ENCODE measurements around the gene SFMBT2.

Gene SFMBT2

DNA sequence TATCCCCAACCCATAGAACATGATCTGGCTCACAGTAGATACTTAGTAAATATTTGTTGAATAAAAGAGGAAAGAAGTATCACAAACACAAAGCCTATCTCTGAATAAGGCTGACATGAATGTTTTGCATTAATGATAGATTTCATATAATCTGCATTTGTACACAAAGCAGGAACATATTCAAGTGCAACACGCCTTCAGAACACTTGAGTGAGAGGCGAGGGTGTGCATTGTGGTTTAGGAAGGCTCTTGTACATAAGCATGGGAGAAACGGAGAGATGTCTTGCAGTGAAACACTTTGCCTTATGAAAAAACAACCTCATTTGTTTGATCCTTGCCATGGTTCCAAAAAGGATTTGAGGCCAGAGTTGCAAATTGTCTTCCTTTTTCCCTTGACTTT is 14.1 kb upstream of the SFMBT2 start:
- no peak for DNase-seq

DNA sequence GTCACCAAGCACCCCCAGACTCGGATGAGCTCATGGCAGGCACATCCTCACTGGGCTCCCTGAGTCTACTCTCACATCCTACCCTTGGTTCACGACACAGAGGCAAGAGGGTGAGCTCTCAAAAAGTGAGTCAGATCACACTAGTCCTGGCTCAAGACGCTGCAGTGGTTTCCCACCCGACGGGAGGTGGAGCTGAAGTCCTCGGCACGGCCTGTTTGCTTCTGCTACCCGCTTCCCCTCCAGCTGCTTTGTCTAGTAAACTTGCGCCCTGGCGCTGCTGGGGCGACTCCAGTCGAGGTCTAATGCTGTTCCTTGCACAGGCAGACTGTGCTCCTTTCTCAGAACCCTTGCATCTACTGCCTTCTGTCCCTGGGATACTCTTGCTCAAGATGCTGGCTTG is 13.5 kb upstream of the SFMBT2 start:
- DNase-seq = no peak

DNA sequence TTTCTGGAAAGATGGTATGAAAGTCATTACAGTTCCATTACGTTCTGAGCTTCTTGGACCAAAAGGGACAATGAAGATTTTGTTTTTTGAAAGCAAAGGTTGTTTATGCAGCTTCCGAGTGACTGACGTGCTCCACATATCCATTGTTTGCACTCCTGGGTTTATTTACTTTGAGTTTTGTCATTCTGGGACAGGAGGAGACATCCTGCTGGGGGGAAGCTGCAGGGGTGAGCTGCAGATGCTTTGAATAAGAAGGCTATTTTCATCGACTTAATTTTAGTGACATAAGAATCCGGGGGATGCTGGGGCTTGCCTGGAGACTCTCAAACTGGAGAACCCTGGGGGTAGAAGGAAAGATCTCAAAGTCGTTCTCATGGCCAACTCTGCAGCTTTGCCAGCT is 12.7 kb upstream of the SFMBT2 start:
- DNase-seq = no peak

DNA sequence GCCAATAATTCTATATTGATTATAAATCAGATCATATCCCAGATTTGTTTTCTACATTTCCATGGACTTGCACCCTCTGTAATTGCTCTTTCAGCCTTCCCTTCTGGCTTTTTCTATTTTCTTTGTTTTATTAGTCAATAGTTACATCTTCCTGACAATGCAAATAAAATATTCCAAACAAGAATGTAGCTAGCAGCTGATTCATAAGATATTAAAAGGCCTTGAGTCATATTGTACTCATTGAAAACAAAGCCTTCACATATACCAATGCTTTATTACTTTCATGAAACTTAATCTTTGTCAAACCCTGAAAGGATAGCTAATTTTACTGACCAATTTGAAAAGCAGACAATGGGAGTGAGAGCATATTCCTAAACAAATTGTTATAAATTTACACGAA is 10.7 kb upstream of the SFMBT2 start:
- no peak for DNase-seq

DNA sequence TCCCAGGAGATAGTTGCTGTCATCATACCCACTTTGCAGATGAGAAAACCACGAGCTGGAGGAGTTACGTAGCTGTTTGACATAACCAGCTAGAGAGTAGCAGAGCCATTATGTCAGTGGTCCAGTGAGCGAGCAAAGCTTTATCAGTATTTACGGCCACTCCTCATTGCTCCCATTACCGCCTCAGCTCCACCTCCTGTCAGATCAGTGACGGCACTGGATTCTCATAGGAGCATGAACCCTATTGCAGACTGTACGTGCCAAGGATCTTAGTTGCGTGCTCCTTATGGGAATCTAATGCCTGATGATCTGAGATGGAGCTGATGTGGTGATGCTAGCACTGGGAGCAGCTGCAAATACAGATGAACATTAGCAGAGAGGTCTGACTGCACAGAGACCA is 9.2 kb upstream of the SFMBT2 start:
- no peak for DNase-seq

DNA sequence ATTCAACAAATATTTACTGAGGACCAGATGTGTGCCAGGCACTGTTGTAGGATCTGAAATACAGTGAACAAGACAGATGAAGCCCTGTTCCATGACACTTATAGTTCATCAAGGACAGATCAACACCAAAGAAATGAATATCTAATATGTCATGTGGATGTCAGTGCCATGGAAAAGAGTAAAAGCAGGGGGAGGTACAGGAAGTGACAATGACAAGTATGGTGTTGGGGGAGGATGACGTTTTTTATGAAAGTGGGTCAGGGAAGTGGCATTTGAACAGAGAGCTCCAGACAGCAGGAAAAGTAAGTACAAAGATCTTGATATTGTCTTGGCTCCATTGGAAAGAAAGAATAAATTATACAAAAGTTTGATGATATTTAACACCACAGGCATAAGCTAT is 7.0 kb upstream of the SFMBT2 start:
- DNase-seq = no peak

DNA sequence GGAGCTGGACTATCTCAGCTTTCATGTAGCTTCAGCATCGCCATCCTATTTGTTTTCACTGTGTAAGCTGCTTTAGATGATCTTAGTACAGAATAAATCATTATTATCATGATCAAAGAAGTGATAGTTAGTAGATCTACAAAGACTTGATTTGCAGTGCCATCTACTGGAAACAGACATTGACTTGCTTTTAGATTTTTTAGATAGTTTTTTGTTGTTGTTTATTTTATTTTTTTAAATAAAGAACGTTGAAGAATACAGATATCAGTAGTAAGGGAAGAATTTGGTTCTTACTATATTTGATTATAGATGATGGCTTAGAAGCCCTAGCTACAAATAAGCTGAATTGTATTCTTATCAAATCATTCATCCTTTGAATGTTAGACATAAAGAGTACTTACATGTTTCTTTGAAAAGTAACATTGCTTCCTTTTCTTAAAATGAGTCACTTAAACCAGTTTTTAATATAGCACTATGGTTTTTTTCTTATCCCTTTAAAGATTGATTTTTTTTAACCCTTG is 6.3 kb upstream of the SFMBT2 start:
- no peak for DNase-seq

DNA sequence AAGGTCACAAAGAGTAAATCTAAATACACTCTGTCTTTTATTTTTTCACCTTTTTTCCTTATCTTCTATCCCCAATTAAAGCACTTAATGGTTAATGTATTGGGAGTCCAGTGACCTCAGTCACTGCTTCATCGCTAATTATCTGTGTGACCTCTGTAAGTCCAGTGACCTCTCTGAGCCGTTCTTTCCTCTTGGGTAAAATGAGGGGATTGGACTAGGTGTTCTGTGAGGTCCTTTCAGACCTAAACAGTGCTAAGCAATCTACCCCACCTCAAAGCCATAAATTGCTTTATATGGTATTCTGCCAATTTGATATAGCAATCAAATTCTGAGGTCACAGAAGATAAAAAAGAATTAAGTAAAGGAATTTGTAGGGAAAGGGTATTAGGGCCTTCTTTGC is 3.9 kb upstream of the SFMBT2 start:
- no peak for DNase-seq

DNA sequence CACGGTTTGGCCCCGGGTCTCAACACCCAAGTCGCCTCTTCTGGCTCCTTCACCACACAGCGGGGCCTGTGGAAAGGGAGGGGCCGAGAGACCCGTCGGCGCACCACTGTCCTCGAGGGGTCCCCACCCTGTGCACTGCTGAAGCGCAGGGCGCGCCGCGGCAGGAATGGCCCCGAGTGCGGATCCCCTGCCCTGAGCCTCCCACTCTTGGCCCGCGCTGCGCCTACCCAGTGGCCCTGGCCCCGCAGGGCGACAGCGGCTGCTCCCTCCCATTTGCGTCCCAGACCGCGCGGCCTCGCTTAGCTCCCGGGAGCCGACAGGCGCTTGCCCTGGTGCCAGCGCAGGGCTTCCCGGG is 2.1 kb upstream of the SFMBT2 start:
- no peak for DNase-seq

DNA sequence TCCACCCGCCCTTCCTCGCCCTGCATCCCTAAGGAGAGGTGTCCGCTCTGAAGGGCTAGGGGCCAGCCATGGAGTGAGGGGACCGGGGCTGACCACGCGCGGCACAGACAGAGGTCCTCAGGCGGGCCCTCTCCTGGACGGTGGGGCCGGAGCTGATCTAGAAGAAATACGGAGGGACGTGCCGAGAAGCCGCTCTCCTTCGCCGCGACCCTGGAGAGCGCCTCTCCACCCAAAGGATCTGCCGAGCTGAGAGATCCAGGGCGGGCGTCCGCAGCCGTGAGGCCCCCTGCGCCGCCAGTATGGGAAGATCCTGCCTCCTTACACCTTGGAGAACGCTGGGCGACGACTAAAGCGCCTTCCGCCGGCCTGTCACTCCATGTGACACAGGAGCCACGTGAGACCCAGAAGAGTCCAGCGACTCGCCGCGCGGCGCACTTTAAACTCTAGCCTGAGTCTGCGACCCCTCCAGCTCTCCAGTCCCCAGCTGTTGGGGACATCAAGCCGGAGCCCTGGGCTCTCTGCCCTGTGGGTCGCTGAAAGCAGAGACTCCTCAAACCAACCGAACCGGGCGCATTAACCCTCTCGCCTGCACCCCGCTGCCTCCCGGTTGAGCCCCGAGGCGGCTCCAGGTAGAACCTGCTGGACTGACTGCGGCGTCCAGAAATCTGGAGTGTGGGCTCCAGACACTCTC is 1.5 kb upstream of the SFMBT2 start:
- DNase-seq = no peak

DNA sequence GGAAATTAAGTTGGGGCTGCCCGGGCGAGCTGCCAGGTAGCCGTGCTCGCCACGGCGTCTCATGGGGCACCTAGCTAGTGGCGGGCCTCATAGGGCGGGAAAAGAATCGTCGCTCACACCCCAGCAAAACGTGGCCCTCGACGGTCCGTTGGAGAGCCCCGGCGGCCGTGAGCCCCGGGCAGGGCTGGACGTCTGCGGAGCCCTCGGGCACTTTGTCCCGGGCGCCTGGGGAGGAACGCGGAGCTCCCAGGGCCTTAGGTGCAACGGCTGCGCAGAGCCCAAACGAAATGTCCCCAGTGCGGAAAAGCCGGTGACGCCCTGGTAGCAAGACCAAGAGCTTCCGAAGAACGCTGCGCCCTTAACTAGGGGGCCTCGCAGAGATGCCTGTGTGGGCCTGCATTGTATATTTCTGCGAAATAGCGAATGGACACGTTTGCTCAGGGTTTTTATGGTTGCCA is 866 bp upstream of the SFMBT2 start:
- peak; percentile 14 for DNase-seq

DNA sequence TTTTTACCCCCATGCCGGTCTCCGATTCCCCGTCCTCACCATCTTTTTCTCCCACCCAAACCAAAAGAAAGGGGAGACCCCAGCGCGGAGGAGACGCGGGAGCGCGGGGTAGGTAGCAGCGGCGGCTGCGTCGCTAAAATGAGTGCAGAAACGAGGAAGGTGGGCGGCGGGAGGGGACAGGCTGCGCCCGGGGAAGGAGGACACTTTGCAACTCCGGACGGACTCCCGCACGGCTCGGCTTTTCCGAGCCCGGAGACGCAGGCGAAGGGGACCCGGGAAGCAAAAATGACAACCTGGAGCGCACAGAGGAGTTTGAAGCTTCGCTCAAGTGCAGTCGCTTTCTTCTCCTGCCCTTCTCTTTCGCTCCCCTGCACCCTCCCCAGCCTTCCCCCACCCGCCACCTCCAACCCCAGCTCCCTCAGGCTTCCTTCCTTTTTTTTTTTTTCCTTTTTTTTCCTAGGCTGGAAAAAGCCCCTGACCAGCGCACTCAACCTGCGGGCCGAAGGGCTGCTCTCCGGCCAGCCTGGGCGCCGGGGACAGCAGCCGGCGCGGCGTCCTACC is 453 bp downstream of the SFMBT2 start:
- DNase-seq = peak; percentile 6

DNA sequence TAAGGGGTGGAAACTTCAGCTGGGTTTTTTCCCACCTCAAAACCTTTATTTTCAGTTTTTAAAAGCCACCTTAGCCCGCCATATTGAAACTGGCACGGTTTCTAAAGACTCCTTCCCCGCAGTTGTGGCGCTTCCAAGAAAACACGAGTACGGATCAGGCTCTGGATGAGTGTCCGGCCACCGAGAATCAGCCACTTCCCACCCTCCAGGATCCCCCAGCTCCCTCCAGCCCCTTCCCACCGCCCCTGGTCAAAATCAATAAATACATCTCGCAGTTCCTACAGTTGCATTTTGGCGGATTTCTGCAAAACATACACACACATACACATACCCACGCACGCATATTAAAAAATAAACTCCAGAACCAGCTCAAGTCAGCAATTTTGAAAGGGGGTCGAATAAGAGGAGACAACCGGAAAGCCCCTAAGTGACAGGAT is 1.1 kb downstream of the SFMBT2 start:
- no peak for DNase-seq

DNA sequence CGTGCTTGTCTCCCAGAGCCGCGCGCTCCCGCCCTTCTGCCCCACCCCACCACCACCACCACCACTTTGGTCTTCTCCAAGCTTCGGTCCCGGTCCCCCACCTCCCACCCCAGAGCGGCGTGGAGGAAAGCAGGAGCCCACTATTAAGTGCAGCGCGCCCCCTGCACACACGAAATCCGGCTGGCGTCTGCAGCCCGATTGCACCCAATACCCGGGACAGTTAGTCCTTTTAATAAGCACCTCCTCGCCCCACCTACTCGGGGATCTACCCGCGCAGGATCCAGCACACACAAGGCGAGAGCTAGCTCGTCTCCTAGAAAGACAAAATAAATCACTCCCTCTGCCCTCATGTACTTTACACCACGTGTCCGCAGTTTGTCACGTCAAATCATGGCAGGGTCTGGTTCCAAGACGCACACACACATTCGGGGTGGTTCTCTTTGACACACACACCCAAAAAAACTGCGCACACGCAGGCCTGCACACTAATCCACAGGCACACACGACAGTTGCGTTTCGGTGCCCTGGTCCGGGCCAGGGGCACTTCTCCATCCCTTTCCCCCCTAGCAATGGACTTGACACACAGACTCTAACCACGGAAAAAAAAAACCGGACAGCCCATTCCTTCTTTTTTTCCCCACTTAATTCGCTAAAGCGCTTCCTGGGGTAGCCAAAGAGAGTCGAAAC is 1.6 kb downstream of the SFMBT2 start:
- DNase-seq = peak; percentile 19

DNA sequence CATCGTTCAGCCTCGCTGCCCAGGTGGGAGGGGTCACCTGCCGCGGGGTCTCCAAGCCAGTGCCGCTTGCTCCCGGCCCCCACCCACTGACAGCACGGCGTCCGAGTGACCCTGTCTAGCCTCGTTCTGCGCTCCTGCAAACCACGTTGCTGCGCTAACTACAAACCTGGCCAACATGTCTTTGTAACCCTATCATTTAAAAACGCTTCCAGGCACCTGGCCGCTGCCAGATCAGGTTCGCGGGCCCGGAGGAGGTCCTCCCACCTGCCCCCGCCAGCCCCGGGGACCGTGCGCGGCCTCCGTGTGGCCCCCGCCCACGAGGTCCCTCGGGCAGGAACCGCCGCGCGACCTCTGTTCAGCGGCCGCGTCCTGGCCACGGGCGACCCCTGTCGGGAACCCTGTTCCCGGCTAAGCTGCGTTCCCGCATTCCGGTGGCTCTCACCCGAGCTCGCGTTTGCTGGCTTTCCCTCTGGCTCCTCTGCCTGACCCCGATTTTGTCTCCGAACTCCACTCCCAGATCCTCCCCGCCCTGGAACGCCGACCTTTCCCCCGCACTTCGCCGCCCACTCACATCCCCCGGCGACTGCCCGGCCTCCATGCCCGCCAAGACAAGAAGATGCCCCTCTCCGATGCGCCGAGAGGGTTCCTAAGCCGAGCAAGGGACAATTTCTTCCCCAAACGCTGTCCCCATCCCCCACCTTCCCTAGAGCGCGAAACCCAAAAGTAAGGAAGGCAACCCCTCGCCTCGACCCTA is 2.4 kb downstream of the SFMBT2 start:
- DNase-seq = peak; percentile 23

DNA sequence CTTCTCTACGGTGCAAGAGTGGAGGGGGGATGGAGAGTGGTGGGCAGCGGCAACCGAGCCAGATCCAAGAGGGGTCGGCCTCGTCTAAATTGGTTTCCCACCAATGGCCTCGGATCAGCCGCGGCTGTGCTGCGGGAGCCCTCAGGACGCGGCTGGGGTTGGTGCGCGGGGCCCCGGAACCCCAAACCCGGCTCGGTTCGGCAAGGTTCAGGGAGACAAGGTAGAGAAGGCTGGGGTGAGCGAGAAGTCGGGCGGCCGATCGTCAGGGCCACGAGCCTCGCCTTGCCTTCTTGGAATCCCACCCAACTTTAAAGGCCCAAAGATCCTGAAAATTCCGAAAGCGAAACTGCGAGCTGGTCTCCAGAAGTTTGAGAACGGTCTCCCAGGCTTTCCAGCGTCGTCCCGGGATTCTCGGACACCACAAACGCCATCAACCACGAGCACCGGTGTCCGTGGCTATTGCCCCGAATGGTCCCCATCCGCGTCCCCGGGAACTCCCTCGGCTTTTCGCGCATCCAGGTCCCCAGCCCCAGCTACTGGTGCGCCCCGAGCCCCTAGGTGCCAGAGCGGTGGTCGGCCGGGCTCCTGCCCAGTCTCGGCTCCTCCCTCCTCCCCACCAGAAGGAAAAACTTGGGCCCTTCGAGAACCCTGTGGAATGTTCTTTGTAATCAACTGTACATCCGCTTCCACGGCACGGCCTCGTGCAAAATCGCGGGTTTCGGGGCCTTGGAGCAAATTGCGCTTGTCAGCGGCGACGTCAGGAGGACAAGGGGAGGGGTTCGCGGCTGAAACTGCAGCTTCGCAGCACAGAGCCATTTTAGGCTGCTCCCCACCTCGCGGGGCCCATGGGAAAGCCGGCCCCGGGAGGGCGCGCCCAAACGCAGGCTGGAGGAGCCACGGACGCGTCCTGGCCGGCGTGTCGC is 3.2 kb downstream of the SFMBT2 start:
- peak; percentile 8 for DNase-seq

DNA sequence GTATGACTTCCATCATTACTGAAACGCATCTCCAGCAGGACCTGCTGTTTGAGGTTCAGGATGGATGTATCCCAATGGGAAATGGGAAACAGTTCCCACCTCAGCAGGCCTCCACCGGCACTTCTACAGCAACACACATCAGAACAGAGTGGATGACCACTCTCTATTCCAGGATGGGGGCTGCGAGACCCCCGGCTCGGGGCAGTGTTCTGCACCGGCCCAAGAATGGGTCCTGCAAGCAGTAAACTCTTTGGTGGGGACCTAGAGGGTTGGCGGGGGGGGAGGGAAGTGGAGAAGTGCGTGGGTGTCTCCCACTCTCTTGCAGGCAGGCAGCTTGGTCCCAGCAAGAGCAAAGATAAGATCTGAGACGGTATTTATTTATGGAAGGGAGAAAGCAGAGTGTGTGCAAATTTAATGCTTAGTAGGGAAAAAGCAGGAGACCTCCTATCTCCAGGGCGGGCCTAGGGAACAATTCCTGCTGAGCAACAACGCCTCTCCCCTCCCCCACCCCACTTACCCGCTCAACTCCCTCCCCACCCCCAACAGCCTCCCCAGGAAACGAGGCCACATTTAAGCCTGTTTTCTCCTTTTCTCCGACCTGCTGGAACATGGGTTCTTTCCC is 4.0 kb downstream of the SFMBT2 start:
- no peak for DNase-seq

DNA sequence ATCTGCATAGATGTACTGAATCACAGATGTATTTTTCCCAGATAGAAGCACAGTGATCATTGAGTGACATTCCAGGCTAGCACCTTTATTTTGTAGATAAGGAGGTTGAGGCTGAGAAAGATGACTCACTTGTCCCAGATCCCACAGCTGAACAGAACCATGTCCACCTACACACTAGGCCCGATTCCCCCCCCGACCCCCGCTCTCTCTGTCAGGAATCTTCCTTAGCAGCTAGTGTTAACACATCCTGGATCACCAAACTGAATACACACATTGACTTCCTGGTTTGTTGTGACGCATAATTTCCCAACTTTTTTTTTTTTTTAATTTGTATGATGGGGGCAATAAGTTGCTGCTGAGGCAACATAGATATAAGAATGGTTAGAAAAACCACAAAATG is 5.2 kb downstream of the SFMBT2 start:
- DNase-seq = no peak

DNA sequence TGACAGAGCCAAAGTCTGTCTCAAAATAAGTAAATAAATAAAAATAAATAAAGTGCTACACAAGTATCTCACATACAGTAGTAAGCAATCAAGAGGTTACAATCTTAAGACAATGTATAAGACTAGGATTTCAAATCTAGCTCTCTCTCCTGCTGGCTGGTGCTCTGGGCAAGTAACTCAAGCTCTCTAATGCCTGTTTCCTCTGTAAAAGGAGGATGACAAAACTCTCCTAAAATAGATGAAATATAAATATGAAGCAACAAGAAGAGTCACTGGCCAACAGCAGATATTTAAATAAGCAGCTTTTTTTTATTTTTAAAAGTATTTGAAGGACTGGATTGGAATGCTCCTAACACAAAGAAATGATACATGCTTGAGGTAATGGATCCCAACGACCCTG is 7.2 kb downstream of the SFMBT2 start:
- no peak for DNase-seq

DNA sequence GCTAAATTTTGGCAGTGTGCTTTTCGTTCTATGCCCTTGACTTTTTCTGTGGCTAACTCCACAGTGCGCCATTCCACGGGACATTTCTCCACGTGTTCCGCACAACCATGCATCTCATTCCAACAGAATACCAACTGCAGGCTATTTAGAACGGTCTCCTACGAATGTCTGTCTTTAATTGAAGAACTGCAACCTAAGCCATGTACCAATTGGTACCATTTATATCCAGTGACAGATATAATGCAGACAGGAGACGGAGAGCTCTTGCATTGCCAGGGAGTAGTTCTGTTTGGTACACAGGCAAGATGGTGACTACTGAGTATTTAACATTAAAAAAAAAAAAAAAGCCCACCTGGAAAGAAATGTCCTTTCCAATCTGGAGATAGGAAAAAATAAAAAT is 9.1 kb downstream of the SFMBT2 start:
- DNase-seq = no peak

DNA sequence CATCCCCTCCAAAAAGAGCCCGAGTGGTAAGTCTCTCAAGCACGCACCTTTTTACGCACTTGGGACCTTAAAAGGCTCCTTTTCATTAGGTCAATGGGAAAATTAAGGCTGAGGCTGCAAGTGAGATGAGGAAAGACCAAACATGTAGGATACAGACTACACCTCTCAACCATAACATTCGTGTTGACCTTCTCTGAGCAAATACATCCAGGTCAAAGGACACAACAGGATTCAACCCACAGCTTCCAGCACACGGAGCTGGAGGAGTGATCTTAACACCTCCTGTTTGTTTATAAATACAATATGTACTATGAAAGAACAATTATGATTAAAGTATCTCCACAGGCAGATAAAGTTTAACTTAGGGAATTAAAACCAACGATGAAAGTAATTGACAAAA is 9.7 kb downstream of the SFMBT2 start:
- DNase-seq = no peak
